Thyroid gland (tissue), 4 donors: ENCODE results near the gene RGL3.

ENCODE experiments used
- POLR2A ChIP-seq, 2 donors: fragments of 450-650 bp; IDR thresholded peaks; one replicate each; pipeline ENCODE4 v1.6.1; 2017; ENCODE audit warnings: antibody characterized with exemption in 2 of 2, mild to moderate bottlenecking in 2 of 2, moderate library complexity in 1 of 2
- TF ChIP-seq, protein P1 (sequence below), 6 experiments: fragments of 200-600 bp in 3 of 6; fragments of 450-650 bp in 3 of 6; sonication (generic) in 3 of 6; IDR thresholded peaks; one replicate each; pipeline ENCODE4 v1.5.1; 2016 to 2019; ENCODE audit warnings: antibody characterized with exemption in 6 of 6, mild to moderate bottlenecking in 2 of 6, inconsistent platforms in 1 of 6, moderate library complexity in 1 of 6

DNA sequence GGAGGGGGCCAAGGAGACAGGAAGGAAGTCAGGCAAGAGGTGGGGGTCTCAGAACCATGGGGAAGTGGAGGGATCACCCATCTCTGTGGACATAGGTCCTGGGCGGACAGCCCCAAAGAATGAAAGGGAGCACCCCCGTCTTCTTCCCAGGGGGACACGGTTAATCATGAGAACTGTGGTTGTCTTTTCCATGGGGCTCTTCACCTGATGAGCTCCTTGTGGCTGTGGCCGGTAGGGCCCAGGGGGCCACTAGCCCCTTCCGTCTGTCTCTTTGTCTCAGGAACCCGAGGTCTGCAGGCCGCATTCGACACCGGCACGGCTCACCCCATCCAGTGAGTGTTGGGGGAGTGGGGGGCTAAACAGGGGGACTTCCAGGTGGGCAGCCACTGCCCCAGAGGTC lies 55.2 kb downstream of the RGL3 start:
- TF ChIP-seq, protein P1, sequence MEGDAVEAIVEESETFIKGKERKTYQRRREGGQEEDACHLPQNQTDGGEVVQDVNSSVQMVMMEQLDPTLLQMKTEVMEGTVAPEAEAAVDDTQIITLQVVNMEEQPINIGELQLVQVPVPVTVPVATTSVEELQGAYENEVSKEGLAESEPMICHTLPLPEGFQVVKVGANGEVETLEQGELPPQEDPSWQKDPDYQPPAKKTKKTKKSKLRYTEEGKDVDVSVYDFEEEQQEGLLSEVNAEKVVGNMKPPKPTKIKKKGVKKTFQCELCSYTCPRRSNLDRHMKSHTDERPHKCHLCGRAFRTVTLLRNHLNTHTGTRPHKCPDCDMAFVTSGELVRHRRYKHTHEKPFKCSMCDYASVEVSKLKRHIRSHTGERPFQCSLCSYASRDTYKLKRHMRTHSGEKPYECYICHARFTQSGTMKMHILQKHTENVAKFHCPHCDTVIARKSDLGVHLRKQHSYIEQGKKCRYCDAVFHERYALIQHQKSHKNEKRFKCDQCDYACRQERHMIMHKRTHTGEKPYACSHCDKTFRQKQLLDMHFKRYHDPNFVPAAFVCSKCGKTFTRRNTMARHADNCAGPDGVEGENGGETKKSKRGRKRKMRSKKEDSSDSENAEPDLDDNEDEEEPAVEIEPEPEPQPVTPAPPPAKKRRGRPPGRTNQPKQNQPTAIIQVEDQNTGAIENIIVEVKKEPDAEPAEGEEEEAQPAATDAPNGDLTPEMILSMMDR (IDR thresholded peaks at IDR 0.05), result no peak
- TF ChIP-seq POLR2A (IDR thresholded peaks at IDR 0.05), result no peak
